GM12874 (cell line): Measurements from ENCODE around the gene DYRK1B.
A peak's percentile ranks its signal among the peaks of the same experiment; 100 is the strongest.

Experiments used
- CTCF ChIP-seq: IDR thresholded peaks from 2 replicates; pipeline ENCODE4 v1.5.1; 2011; ENCODE audit warnings: low read depth, mild to moderate bottlenecking, control low read depth, low read length, moderate library complexity; ENCODE audit not compliant: insufficient read depth

DYRK1B gene

GRCh38 chr19:39850892-39851291 is 16.9 kb upstream of the DYRK1B start:
- TF ChIP-seq CTCF = no peak

GRCh38 chr19:39848392-39848791 is 14.4 kb upstream of the DYRK1B start:
- no peak for TF ChIP-seq CTCF

- no peak for TF ChIP-seq CTCF
Observed at GRCh38 chr19:39847525-39847924, 13.6 kb upstream of the DYRK1B start.

- no peak for TF ChIP-seq CTCF
Observed at GRCh38 chr19:39846678-39847486, 12.9 kb upstream of the DYRK1B start.

GRCh38 chr19:39845933-39846677 is 12.1 kb upstream of the DYRK1B start, which contains the start of gene FBL:
Gene FBL (minus strand): TSS chr19:39846379. CDS start chr19:39846300, 79 bp downstream.
- TF ChIP-seq CTCF = no peak

- TF ChIP-seq CTCF = 0 out of 2 replicates have a peak, but pooled peaks have one; percentile 13
Observed at GRCh38 chr19:39845584-39845932, 11.6 kb upstream of the DYRK1B start.

- TF ChIP-seq CTCF = no peak
Observed at GRCh38 chr19:39845172-39845571, 11.2 kb upstream of the DYRK1B start.
